A549 treated with CORT108297 at 1 μM for 4 hours (cell line): Measurements from ENCODE around the gene USP24. TPM values are rescaled to one million over a fixed set of nuclear protein-coding genes. Genes with fewer than 3 reads are reported as not detected.

ENCODE experiments used
- total RNA-seq: library from RNA; stranded (reverse); fragments of 200-300 nt; extraction: Qiagen RNA extraction; gene quantifications from 5 replicates; pipeline ENCODE4 v1.2.3, GENCODE V29; 2022

Gene USP24, protein sequence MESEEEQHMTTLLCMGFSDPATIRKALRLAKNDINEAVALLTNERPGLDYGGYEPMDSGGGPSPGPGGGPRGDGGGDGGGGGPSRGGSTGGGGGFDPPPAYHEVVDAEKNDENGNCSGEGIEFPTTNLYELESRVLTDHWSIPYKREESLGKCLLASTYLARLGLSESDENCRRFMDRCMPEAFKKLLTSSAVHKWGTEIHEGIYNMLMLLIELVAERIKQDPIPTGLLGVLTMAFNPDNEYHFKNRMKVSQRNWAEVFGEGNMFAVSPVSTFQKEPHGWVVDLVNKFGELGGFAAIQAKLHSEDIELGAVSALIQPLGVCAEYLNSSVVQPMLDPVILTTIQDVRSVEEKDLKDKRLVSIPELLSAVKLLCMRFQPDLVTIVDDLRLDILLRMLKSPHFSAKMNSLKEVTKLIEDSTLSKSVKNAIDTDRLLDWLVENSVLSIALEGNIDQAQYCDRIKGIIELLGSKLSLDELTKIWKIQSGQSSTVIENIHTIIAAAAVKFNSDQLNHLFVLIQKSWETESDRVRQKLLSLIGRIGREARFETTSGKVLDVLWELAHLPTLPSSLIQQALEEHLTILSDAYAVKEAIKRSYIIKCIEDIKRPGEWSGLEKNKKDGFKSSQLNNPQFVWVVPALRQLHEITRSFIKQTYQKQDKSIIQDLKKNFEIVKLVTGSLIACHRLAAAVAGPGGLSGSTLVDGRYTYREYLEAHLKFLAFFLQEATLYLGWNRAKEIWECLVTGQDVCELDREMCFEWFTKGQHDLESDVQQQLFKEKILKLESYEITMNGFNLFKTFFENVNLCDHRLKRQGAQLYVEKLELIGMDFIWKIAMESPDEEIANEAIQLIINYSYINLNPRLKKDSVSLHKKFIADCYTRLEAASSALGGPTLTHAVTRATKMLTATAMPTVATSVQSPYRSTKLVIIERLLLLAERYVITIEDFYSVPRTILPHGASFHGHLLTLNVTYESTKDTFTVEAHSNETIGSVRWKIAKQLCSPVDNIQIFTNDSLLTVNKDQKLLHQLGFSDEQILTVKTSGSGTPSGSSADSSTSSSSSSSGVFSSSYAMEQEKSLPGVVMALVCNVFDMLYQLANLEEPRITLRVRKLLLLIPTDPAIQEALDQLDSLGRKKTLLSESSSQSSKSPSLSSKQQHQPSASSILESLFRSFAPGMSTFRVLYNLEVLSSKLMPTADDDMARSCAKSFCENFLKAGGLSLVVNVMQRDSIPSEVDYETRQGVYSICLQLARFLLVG (N-terminal part only)
- 11.5 to 15.3 TPM (median 14.1 TPM) in 5 replicates for total RNA-seq

DNA sequence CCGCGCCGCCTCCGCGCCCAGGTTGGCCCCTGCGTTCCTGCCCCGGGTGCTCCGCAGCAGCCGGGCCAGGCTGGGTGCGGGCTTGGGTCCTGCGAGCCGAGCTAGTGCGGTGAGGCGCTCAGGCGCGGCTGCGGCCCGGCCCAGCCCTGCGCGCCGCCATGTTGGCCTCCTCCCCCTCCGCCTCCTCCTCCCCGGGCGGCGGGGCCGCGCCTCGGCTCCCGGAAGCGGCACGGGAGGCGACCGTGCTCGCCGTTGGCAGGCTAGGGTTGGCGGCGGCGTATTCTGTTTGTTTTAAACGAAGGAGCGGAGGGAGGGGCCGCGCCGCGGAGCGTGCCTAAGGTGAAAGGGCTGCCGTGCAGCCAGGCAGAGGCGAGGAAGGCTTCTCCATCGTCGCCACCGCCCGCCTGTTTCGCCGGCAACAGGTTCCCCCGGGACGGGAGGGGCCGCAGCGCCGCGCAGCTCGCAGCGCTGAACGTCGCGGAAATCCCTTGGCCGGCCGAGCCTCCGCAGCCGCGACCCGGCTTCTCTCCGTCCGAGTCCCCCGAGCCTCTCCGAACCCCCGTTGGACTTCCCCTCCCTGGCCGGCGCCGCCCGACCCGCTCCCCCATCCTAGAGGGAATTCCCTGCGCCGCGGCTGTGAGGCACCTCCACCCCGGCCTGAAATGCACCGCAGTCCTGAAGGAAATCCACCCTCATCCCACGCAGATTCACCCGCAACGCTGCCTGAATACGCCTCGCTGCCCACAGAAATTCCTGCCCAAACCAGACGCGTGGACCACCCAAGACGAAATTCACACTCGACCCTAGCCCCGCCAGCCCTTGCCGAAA is at the start of gene USP24:
USP24 (minus strand) TSS at position 171 of the 828 bp plus-strand sequence. CDS start 251 bp downstream, outside the sequence.

DNA sequence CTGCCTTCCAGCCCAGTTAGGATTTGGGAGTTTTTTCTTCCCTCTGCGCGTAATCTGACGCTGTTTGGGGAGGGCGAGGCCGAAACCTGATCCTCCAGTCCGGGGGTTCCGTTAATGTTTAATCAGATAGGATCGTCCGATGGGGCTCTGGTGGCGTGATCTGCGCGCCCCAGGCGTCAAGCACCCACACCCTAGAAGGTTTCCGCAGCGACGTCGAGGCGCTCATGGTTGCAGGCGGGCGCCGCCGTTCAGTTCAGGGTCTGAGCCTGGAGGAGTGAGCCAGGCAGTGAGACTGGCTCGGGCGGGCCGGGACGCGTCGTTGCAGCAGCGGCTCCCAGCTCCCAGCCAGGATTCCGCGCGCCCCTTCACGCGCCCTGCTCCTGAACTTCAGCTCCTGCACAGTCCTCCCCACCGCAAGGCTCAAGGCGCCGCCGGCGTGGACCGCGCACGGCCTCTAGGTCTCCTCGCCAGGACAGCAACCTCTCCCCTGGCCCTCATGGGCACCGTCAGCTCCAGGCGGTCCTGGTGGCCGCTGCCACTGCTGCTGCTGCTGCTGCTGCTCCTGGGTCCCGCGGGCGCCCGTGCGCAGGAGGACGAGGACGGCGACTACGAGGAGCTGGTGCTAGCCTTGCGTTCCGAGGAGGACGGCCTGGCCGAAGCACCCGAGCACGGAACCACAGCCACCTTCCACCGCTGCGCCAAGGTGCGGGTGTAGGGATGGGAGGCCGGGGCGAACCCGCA is 175.7 kb downstream of the USP24 start, which contains the start of gene PCSK9:
PCSK9 (plus strand) TSS at position 207 of the 741 bp plus-strand sequence; CDS start at position 497, 290 bp downstream.

Other genes with a start within 250 kb of the USP24 start
- gene TMEM61, start 234.7 kb downstream of the USP24 start, total RNA-seq = 0.26 to 0.55 TPM (median 0.39 TPM) in 4 of 5 replicates, not detected in the other
- gene BSND, start 216.4 kb downstream of the USP24 start, total RNA-seq = 0.02 TPM in 1 of 5 replicates, not detected in the others
- gene PCSK9, start 175.8 kb downstream of the USP24 start, total RNA-seq = 2.0 to 4.6 TPM (median 3.5 TPM) in 5 replicates